ENCODE results near the gene TNFSF13. TPM values are rescaled to one million over a fixed set of nuclear protein-coding genes. Genes with fewer than 3 reads are reported as not detected.

The TNFSF13 gene, protein sequence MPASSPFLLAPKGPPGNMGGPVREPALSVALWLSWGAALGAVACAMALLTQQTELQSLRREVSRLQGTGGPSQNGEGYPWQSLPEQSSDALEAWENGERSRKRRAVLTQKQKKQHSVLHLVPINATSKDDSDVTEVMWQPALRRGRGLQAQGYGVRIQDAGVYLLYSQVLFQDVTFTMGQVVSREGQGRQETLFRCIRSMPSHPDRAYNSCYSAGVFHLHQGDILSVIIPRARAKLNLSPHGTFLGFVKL
- total RNA-seq (ENCODE audit: low replicate concordance), result 1.1 and 1.4 TPM in 2 replicates

DNA sequence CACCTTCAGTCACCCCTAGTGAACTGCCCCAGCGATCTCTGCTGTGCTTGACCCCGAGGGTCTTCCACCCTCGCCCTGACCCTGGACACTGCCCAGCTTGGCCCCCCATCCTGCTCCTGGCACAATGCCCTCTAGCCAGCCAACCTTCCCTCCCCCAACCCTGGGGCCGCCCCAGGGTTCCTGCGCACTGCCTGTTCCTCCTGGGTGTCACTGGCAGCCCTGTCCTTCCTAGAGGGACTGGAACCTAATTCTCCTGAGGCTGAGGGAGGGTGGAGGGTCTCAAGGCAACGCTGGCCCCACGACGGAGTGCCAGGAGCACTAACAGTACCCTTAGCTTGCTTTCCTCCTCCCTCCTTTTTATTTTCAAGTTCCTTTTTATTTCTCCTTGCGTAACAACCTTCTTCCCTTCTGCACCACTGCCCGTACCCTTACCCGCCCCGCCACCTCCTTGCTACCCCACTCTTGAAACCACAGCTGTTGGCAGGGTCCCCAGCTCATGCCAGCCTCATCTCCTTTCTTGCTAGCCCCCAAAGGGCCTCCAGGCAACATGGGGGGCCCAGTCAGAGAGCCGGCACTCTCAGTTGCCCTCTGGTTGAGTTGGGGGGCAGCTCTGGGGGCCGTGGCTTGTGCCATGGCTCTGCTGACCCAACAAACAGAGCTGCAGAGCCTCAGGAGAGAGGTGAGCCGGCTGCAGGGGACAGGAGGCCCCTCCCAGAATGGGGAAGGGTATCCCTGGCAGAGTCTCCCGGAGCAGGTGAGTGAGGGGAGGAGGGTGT lies at the start of gene TNFSF13:
TSS of gene TNFSF13 (plus strand) at position 207 of the 776 bp plus-strand sequence. CDS start at position 497, 290 bp downstream.
- DNase-seq (ENCODE audit: low read depth), result no peak
- TF ChIP-seq, protein P1, sequence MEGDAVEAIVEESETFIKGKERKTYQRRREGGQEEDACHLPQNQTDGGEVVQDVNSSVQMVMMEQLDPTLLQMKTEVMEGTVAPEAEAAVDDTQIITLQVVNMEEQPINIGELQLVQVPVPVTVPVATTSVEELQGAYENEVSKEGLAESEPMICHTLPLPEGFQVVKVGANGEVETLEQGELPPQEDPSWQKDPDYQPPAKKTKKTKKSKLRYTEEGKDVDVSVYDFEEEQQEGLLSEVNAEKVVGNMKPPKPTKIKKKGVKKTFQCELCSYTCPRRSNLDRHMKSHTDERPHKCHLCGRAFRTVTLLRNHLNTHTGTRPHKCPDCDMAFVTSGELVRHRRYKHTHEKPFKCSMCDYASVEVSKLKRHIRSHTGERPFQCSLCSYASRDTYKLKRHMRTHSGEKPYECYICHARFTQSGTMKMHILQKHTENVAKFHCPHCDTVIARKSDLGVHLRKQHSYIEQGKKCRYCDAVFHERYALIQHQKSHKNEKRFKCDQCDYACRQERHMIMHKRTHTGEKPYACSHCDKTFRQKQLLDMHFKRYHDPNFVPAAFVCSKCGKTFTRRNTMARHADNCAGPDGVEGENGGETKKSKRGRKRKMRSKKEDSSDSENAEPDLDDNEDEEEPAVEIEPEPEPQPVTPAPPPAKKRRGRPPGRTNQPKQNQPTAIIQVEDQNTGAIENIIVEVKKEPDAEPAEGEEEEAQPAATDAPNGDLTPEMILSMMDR (IDR thresholded peaks at IDR 0.05; ENCODE audit: insufficient read depth, low read length), result no peak
- H3K4me3 ChIP-seq (ENCODE audit: low read depth, low read length), result peak within 1 kb of the TSS; percentile 32

DNA sequence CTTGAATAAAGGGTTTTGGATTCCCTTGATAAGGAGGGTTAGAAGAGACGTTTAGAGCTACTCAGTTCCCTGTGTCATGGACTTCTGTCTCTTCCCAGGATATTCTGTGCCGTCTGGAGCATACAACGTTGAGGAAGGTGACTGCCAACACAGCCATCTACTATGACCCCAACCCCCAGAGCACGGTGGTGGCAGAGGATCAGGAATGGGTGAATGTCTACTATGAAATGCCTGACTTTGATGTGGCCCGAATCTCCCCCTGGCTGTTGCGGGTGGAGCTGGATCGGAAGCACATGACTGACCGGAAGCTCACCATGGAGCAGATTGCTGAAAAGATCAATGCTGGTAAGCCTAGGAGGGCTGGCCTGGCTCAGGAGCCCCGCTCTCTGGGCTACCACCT lies 49.7 kb upstream of the TNFSF13 start:
- TF ChIP-seq, protein P1 (IDR thresholded peaks at IDR 0.05; ENCODE audit: insufficient read depth, low read length), result no peak
- no peak for DNase-seq (ENCODE audit: low read depth)
- no peak overlapping the region for H3K4me3 ChIP-seq (ENCODE audit: low read depth, low read length)

DNA sequence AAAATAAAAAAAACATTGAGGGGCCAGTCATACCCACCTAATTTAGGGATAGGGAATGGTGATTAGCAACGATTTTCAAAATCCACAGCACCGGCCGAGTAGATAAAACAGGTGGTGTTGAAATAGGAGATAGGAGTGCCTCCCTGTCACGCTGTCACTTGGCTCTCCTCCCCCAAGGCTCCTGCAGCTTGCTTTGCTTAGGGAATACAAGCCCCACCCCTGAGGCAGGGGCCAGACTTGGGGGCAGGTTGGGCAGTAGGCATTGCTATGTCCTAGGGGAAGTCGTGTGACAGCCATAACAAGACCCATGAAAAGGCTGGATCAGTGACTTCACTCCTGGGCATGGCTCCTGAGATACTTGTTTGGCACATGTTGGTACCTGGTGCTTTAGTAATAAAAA lies 48.6 kb upstream of the TNFSF13 start:
- no peak for DNase-seq (ENCODE audit: low read depth)
- TF ChIP-seq, protein P1 (IDR thresholded peaks at IDR 0.05; ENCODE audit: insufficient read depth, low read length), result no peak
- no peak overlapping the region for H3K4me3 ChIP-seq (ENCODE audit: low read depth, low read length)

DNA sequence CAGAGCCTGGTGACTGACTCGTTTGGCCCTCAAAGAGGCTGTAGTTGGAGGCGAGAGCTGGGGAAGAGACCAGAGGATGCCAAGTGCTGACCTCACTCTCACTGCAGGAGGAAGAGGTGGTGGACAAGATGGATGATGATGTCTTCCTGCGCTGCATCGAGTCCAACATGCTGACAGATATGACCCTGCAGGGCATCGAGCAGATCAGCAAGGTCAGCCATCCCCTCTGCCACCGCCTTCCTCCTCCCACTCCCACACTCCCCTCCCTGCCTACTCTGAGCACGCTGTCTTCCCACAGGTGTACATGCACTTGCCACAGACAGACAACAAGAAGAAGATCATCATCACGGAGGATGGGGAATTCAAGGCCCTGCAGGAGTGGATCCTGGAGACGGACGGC lies 47.4 kb upstream of the TNFSF13 start:
- TF ChIP-seq, protein P1 (IDR thresholded peaks at IDR 0.05; ENCODE audit: insufficient read depth, low read length), result no peak
- H3K4me3 ChIP-seq (ENCODE audit: low read depth, low read length), result no peak overlapping the region
- peak; percentile 31 for DNase-seq (ENCODE audit: low read depth)

DNA sequence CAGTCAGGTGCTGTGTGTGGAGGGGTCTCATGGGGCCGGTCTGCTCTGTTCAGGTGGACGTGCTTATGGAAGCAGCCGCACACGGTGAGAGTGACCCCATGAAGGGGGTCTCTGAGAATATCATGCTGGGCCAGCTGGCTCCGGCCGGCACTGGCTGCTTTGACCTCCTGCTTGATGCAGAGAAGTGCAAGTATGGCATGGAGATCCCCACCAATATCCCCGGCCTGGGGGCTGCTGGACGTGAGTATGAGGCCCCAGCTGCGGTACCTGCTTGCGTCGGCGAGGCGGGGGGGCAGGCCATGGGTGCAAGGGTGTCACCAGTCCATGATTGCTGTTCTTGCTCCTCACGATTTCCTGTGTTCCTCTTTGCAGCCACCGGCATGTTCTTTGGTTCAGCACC lies 46.4 kb upstream of the TNFSF13 start:
- H3K4me3 ChIP-seq (ENCODE audit: low read depth, low read length), result no peak overlapping the region
- DNase-seq (ENCODE audit: low read depth), result no peak
- TF ChIP-seq, protein P1 (IDR thresholded peaks at IDR 0.05; ENCODE audit: insufficient read depth, low read length), result no peak

DNA sequence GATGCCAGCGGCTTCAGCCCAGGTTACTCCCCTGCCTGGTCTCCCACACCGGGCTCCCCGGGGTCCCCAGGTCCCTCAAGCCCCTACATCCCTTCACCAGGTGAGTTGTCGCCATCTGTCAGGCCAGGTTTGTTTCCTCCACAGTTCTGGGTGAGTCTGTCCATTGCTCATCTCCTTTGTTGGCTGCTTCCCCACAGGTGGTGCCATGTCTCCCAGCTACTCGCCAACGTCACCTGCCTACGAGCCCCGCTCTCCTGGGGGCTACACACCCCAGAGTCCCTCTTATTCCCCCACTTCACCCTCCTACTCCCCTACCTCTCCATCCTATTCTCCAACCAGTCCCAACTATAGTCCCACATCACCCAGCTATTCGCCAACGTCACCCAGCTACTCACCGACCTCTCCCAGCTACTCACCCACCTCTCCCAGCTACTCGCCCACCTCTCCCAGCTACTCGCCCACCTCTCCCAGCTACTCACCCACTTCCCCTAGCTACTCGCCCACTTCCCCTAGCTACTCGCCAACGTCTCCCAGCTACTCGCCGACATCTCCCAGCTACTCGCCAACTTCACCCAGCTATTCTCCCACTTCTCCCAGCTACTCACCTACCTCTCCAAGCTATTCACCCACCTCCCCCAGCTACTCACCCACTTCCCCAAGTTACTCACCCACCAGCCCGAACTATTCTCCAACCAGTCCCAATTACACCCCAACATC lies 45.6 kb upstream of the TNFSF13 start:
- DNase-seq (ENCODE audit: low read depth), result no peak
- TF ChIP-seq, protein P1 (IDR thresholded peaks at IDR 0.05; ENCODE audit: insufficient read depth, low read length), result no peak
- H3K4me3 ChIP-seq (ENCODE audit: low read depth, low read length), result no peak overlapping the region
